ENCODE results near the gene RRBP1.

The RRBP1 gene

GRCh38 chr20:17650301-17651128 lies 31.5 kb downstream of the RRBP1 start:
- in situ Hi-C loops (cut with MboI; ENCODE audit: low sequenced_read_pairs) = no loop called here

- in situ Hi-C loops (cut with MboI; ENCODE audit: low sequenced_read_pairs) = no loop called here
These were observed 33.0 kb downstream of the RRBP1 start for GRCh38 chr20:17648791-17649730.

- in situ Hi-C loops (cut with MboI; ENCODE audit: low sequenced_read_pairs) = no loop called here
These were observed 33.8 kb downstream of the RRBP1 start for GRCh38 chr20:17648315-17648646.

GRCh38 chr20:17647391-17648314 lies 34.4 kb downstream of the RRBP1 start:
- in situ Hi-C loops (cut with MboI; ENCODE audit: low sequenced_read_pairs) = no loop called here

GRCh38 chr20:17646961-17647301 lies 35.1 kb downstream of the RRBP1 start:
- in situ Hi-C loops (cut with MboI; ENCODE audit: low sequenced_read_pairs) = no loop called here

- in situ Hi-C loops (cut with MboI; ENCODE audit: low sequenced_read_pairs) = no loop called here
These were observed 35.7 kb downstream of the RRBP1 start for GRCh38 chr20:17646209-17646960.

- in situ Hi-C loops (cut with MboI; ENCODE audit: low sequenced_read_pairs) = no loop called here
These were observed 36.4 kb downstream of the RRBP1 start for GRCh38 chr20:17645546-17646208.

GRCh38 chr20:17645010-17645409 lies 37.0 kb downstream of the RRBP1 start:
- in situ Hi-C loops (cut with MboI; ENCODE audit: low sequenced_read_pairs) = no loop called here

GRCh38 chr20:17644451-17644850 lies 37.6 kb downstream of the RRBP1 start:
- in situ Hi-C loops (cut with MboI; ENCODE audit: low sequenced_read_pairs) = no loop called here

GRCh38 chr20:17643531-17644188 lies 38.4 kb downstream of the RRBP1 start:
- in situ Hi-C loops (cut with MboI; ENCODE audit: low sequenced_read_pairs) = no loop called here

- in situ Hi-C loops (cut with MboI; ENCODE audit: low sequenced_read_pairs) = no loop called here
These were observed 39.4 kb downstream of the RRBP1 start for GRCh38 chr20:17642404-17643269.

- in situ Hi-C loops (cut with MboI; ENCODE audit: low sequenced_read_pairs) = no loop called here
These were observed 40.0 kb downstream of the RRBP1 start for GRCh38 chr20:17641993-17642392.

- in situ Hi-C loops (cut with MboI; ENCODE audit: low sequenced_read_pairs) = no loop called here
These were observed 40.5 kb downstream of the RRBP1 start for GRCh38 chr20:17641520-17641964.

GRCh38 chr20:17640875-17641378 lies 41.1 kb downstream of the RRBP1 start:
- in situ Hi-C loops (cut with MboI; ENCODE audit: low sequenced_read_pairs) = no loop called here

- in situ Hi-C loops (cut with MboI; ENCODE audit: low sequenced_read_pairs) = no loop called here
These were observed 41.7 kb downstream of the RRBP1 start for GRCh38 chr20:17640146-17640874.

GRCh38 chr20:17638835-17639407 lies 43.1 kb downstream of the RRBP1 start:
- in situ Hi-C loops (cut with MboI; ENCODE audit: low sequenced_read_pairs) = no loop called here
